ENCODE results near the gene PGLYRP4.

DNA sequence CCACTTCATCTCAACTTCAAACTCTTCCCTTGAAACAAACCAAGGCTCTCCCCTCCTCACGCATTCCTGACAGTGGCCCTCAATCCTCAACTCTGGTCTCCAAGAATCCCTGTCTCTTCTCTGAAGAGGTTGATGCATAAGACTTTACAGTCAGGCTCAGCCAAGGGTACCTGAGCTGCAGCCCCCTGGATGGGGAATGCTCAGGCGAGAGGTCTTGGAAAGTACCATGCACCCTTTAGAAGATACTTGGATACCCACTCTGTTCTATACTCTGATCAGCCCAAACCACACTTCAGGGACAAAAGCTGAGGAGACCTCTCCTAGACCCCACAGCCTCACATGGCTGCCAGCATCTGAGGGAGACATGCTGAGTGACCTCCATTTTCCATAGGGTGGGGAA, 35.4 kb downstream of the PGLYRP4 start:
- TF ChIP-seq, protein P1, sequence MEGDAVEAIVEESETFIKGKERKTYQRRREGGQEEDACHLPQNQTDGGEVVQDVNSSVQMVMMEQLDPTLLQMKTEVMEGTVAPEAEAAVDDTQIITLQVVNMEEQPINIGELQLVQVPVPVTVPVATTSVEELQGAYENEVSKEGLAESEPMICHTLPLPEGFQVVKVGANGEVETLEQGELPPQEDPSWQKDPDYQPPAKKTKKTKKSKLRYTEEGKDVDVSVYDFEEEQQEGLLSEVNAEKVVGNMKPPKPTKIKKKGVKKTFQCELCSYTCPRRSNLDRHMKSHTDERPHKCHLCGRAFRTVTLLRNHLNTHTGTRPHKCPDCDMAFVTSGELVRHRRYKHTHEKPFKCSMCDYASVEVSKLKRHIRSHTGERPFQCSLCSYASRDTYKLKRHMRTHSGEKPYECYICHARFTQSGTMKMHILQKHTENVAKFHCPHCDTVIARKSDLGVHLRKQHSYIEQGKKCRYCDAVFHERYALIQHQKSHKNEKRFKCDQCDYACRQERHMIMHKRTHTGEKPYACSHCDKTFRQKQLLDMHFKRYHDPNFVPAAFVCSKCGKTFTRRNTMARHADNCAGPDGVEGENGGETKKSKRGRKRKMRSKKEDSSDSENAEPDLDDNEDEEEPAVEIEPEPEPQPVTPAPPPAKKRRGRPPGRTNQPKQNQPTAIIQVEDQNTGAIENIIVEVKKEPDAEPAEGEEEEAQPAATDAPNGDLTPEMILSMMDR (IDR thresholded peaks at IDR 0.05; ENCODE audit: low read length), result no peak
- TF ChIP-seq EZH2 (IDR thresholded peaks at IDR 0.05; ENCODE audit: borderline replicate concordance, low read length), result no peak

Measured in OCI-LY1 (cell line).